Effector memory CD4-positive, alpha-beta T cell (primary cell): ENCODE results near the gene PAM.

ENCODE experiments used
- DNase-seq, 3 donors: peaks; one replicate each; pipeline ENCODE4 v3.0.0-alpha.2; 2020
- H3K27ac ChIP-seq: 2 replicates; pipeline ENCODE4 v1.7.0; 2013; ENCODE audit warnings: mild to moderate bottlenecking, low read length, moderate library complexity; ENCODE audit not compliant: insufficient read depth, poor library complexity, severe bottlenecking
- H3K27me3 ChIP-seq: replicated peaks from 2 replicates; pipeline ENCODE4 v1.7.0; 2013; ENCODE audit warnings: mild to moderate bottlenecking, low read length; ENCODE audit not compliant: insufficient read depth, control insufficient read depth, poor library complexity, severe bottlenecking
- H3K36me3 ChIP-seq: 2 replicates; pipeline ENCODE4 v1.7.0; 2013; ENCODE audit warnings: mild to moderate bottlenecking, low read length, moderate library complexity; ENCODE audit not compliant: control insufficient read depth, insufficient read depth
- H3K4me1 ChIP-seq: 2 replicates; pipeline ENCODE4 v1.7.0; 2013; ENCODE audit warnings: low read length, mild to moderate bottlenecking; ENCODE audit not compliant: control insufficient read depth, insufficient read depth, poor library complexity, severe bottlenecking
- H3K4me3 ChIP-seq: 2 replicates; pipeline ENCODE4 v1.7.0; 2013; ENCODE audit warnings: low read length, low read depth, mild to moderate bottlenecking; ENCODE audit not compliant: insufficient read depth, poor library complexity, severe bottlenecking
- H3K9me3 ChIP-seq: 2 replicates; pipeline ENCODE4 v1.7.0; 2013; ENCODE audit warnings: mild to moderate bottlenecking, low read length, moderate library complexity; ENCODE audit not compliant: control insufficient read depth

PAM gene

GRCh38 chr5:103075442-103075841 is 320.3 kb downstream of the PAM start:
- Histone ChIP-seq H3K9me3 (peaks cover 16% of the 10 kb centered on the region), H3K4me1 (no peaks in the 10 kb centered on the region), H3K27me3 (no peaks in the 10 kb centered on the region), H3K4me3 (no peak overlapping the region), H3K27ac (no peak overlapping the region), H3K36me3 (no peaks in the 10 kb centered on the region)
- no peak for DNase-seq
